Measurements from ENCODE around the gene LBX2.

- TF ChIP-seq, protein P1, sequence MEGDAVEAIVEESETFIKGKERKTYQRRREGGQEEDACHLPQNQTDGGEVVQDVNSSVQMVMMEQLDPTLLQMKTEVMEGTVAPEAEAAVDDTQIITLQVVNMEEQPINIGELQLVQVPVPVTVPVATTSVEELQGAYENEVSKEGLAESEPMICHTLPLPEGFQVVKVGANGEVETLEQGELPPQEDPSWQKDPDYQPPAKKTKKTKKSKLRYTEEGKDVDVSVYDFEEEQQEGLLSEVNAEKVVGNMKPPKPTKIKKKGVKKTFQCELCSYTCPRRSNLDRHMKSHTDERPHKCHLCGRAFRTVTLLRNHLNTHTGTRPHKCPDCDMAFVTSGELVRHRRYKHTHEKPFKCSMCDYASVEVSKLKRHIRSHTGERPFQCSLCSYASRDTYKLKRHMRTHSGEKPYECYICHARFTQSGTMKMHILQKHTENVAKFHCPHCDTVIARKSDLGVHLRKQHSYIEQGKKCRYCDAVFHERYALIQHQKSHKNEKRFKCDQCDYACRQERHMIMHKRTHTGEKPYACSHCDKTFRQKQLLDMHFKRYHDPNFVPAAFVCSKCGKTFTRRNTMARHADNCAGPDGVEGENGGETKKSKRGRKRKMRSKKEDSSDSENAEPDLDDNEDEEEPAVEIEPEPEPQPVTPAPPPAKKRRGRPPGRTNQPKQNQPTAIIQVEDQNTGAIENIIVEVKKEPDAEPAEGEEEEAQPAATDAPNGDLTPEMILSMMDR (IDR thresholded peaks at IDR 0.05 in 4 of 5, conservative IDR thresholded peaks at IDR 0.05 in 1 of 5), result no peak
- TF ChIP-seq POLR2A (IDR thresholded peaks at IDR 0.05), result no peak
Measured at GRCh38 chr2:74512744-74513604, 13.6 kb upstream of the LBX2 start.
